MM.1S (cell line): Measurements from ENCODE around the gene FTH1.

Experiments
- DNase-seq: peaks from one replicate; pipeline ENCODE4 v3.0.0-alpha.2; 2015
- H2AFZ ChIP-seq: fragments of 300-600 bp; sonication (generic); 2 replicates; pipeline ENCODE4 v1.6.0; 2016; ENCODE audit warnings: antibody characterized with exemption, low read length
- H3F3A ChIP-seq: fragments of 300-600 bp; sonication (generic); 2 replicates; pipeline ENCODE4 v1.6.1; 2016; ENCODE audit warnings: mild to moderate bottlenecking, antibody characterized with exemption, low read length, moderate library complexity, mixed read lengths; ENCODE audit not compliant: insufficient read depth
- H3K27ac ChIP-seq: fragments of 300-600 bp; sonication (generic); 2 replicates; pipeline ENCODE4 v1.5.1; 2016; ENCODE audit warnings: mild to moderate bottlenecking, low read length
- H3K27me3 ChIP-seq: fragments of 300-600 bp; sonication (generic); replicated peaks from 2 replicates; pipeline ENCODE4 v1.6.0; 2016; ENCODE audit warnings: low read length; ENCODE audit not compliant: insufficient read depth
- H3K36me3 ChIP-seq: fragments of 300-600 bp; sonication (generic); replicated peaks from 2 replicates; pipeline ENCODE4 v1.6.1; 2016; ENCODE audit warnings: mild to moderate bottlenecking, low read length, mixed read lengths; ENCODE audit not compliant: insufficient read depth
- H3K4me1 ChIP-seq: fragments of 300-600 bp; sonication (generic); 2 replicates; pipeline ENCODE4 v1.6.1; 2016; ENCODE audit warnings: low read length, mixed read lengths
- H3K4me2 ChIP-seq: fragments of 300-600 bp; sonication (generic); 2 replicates; pipeline ENCODE4 v1.6.0; 2016; ENCODE audit warnings: low read depth, low read length
- H3K4me3 ChIP-seq: fragments of 300-600 bp; sonication (generic); 2 replicates; pipeline ENCODE4 v1.5.1; 2016; ENCODE audit warnings: low read length, mixed read lengths
- H3K79me2 ChIP-seq: fragments of 300-600 bp; sonication (generic); 2 replicates; pipeline ENCODE4 v1.6.1; 2016; ENCODE audit warnings: mixed run types, low read length, mixed read lengths
- H3K9ac ChIP-seq: fragments of 300-600 bp; sonication (generic); 2 replicates; pipeline ENCODE4 v1.6.1; 2016; ENCODE audit warnings: low read length, mixed read lengths
- H3K9me2 ChIP-seq: fragments of 300-600 bp; sonication (generic); replicated peaks from 2 replicates; pipeline ENCODE4 v1.6.1; 2016; ENCODE audit warnings: mild to moderate bottlenecking, low read length, mixed read lengths; ENCODE audit not compliant: insufficient read depth
- H3K9me3 ChIP-seq: fragments of 300-600 bp; sonication (generic); replicated peaks from 2 replicates; pipeline ENCODE4 v1.6.1; 2016; ENCODE audit warnings: mild to moderate bottlenecking, low read length, mixed read lengths; ENCODE audit not compliant: insufficient read depth
- H4K20me1 ChIP-seq: fragments of 300-600 bp; sonication (generic); 2 replicates; pipeline ENCODE4 v1.6.1; 2016; ENCODE audit warnings: mild to moderate bottlenecking, low read length, moderate library complexity, mixed read lengths; ENCODE audit not compliant: insufficient read depth
- EZH2 ChIP-seq: fragments of 300-600 bp; sonication (generic); optimal IDR thresholded peaks from 2 replicates; pipeline ENCODE3; 2017; ENCODE audit warnings: low read depth, mild to moderate bottlenecking, antibody characterized with exemption, low read length, mixed read lengths
- EZH2phosphoT487 ChIP-seq: fragments of 300-600 bp; sonication (generic); IDR thresholded peaks from 2 replicates; pipeline ENCODE4 v1.6.1; 2018; ENCODE audit warnings: antibody characterized with exemption, low read length
- TF ChIP-seq, protein P1 (sequence below): fragments of 300-600 bp; sonication (generic); IDR thresholded peaks from 2 replicates; pipeline ENCODE4 v1.5.1; 2016; ENCODE audit warnings: antibody characterized with exemption, low read length, mixed read lengths

Gene FTH1

DNA sequence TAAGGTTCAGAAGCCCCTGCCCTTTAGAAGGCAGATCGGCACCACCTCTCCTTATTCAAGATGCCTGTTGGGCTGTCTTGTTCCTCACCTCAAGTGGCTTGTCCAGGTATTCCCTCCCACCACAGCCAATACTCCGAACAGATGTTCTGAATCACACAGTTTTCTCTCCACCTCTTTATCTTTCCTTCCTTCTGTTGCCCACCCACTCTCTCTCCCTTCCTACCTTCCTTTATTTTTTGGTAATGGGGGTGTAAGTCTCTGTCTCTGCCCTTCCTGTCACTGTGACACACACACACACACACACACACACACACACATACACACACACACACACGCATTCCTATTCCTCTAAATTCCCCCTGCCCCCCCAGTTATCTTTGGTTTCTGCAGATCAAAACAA, 8.8 kb downstream of the FTH1 start:
- peaks cover 9% of the 10 kb centered on the region for H3K4me1 ChIP-seq
- no peaks in the 10 kb centered on the region for H3K79me2 ChIP-seq
- H3K9me3 ChIP-seq = no peaks in the 10 kb centered on the region
- no peak overlapping the region for H3K4me2 ChIP-seq
- H3K9me2 ChIP-seq = no peaks in the 10 kb centered on the region
- H3K4me3 ChIP-seq = no peak overlapping the region
- H3F3A ChIP-seq = no peaks in the 10 kb centered on the region
- H3K36me3 ChIP-seq = no peaks in the 10 kb centered on the region
- no peak for DNase-seq
- no peak overlapping the region for H3K27ac ChIP-seq
- H3K9ac ChIP-seq = no peak overlapping the region
- TF ChIP-seq EZH2 (no peak), EZH2phosphoT487 (no peak)
- TF ChIP-seq, protein P1, sequence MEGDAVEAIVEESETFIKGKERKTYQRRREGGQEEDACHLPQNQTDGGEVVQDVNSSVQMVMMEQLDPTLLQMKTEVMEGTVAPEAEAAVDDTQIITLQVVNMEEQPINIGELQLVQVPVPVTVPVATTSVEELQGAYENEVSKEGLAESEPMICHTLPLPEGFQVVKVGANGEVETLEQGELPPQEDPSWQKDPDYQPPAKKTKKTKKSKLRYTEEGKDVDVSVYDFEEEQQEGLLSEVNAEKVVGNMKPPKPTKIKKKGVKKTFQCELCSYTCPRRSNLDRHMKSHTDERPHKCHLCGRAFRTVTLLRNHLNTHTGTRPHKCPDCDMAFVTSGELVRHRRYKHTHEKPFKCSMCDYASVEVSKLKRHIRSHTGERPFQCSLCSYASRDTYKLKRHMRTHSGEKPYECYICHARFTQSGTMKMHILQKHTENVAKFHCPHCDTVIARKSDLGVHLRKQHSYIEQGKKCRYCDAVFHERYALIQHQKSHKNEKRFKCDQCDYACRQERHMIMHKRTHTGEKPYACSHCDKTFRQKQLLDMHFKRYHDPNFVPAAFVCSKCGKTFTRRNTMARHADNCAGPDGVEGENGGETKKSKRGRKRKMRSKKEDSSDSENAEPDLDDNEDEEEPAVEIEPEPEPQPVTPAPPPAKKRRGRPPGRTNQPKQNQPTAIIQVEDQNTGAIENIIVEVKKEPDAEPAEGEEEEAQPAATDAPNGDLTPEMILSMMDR = no peak
- peaks cover 6% of the 10 kb centered on the region for H3K27me3 ChIP-seq
- H4K20me1 ChIP-seq = no peaks in the 10 kb centered on the region
- H2AFZ ChIP-seq = no peak overlapping the region

DNA sequence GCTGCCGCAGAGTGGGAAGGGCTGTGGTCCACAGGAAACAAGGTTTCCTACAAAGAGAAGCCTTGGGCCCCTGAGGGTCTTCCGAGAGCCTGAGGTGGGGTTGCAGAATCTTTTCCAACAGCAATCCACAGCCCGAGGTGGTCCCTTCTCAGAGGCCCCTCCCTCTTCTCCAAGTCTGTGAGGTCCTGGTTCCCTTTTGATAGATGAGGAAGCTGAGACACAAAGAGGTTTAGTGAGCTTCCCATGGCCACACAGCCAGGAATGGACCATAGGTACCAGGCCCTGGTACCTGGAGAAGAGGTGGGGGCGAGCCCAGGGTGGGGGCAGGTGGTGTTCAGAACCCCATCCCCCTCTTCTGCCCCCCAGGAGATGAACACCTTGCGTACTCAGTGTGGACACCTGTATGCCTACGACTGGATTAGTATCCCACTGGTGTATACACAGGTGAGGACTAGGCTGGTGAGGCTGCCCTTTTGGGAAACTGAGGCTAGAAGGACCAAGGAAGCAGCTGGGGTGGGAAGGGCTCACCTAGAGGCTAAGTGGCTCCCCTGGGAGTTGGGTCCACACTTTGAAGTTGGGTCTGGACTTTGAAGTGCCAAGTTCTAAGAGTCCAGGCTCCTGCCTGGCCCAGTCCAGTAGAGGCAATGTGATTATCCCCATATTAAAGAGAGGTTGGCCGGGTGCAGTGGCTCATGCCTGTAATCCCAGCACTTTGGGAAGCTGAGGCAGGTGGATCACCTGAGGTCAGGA, 10.2 kb downstream of the FTH1 start:
- H3F3A ChIP-seq = no peaks in the 10 kb centered on the region
- H3K9ac ChIP-seq = no peak overlapping the region
- no peak overlapping the region for H3K27ac ChIP-seq
- H2AFZ ChIP-seq = no peak overlapping the region
- DNase-seq = no peak
- no peak overlapping the region for H3K4me2 ChIP-seq
- H3K4me3 ChIP-seq = no peak overlapping the region
- H3K27me3 ChIP-seq = peaks cover 6% of the 10 kb centered on the region
- H3K79me2 ChIP-seq = no peaks in the 10 kb centered on the region
- no peaks in the 10 kb centered on the region for H4K20me1 ChIP-seq
- TF ChIP-seq, protein P1 = no peak
- TF ChIP-seq EZH2phosphoT487 (no peak), EZH2 (no peak)
- no peaks in the 10 kb centered on the region for H3K4me1 ChIP-seq
- H3K9me3 ChIP-seq = no peaks in the 10 kb centered on the region
- no peaks in the 10 kb centered on the region for H3K36me3 ChIP-seq
- no peaks in the 10 kb centered on the region for H3K9me2 ChIP-seq

DNA sequence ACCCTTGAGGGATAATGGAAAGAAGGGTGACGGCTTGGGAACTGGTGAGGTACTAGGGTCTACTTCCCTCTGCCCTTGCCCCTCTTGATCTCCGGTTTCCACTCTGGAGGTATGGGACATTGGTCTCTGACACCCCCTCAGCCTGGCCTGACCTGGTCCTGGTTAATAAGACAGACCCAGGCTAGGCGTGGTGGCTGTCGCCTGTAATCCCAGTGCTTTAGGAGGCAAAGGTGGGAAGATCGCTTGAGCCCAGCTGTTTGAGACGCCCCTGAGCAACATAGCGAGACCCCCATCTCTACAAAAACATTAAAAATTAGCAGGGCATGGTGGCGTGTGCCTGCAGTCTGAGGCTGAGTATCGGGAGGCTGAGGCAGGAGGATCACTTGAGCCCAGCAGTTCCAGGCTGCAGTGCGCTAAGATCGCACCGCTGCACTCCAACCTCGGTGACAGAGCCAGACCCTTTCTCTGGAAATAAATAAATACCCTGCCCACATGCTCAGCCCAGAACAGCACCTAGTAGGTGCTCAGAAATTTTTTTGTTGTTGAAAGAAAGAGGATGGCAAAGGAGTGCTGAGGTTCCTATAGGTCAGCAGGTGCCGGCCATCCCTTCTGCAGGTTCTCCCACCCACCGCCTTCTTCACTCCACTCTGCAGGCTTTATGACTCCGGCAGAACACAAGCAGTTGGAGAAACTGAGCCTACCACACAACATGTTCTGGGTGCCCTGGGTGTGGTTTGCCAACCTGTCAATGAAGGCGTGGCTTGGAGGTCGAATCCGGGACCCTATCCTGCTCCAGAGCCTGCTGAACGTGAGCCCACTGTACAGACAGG, 11.0 kb downstream of the FTH1 start:
- TF ChIP-seq, protein P1 = no peak
- no peak for TF ChIP-seq EZH2phosphoT487
- TF ChIP-seq EZH2 = no peak
- Histone ChIP-seq H4K20me1 (no peaks in the 10 kb centered on the region), H3K4me2 (no peak overlapping the region), H3K79me2 (no peaks in the 10 kb centered on the region), H2AFZ (no peak overlapping the region), H3K27me3 (peaks cover 6% of the 10 kb centered on the region), H3K36me3 (no peaks in the 10 kb centered on the region), H3K9me3 (no peaks in the 10 kb centered on the region), H3F3A (no peaks in the 10 kb centered on the region), H3K9ac (no peak overlapping the region), H3K9me2 (no peaks in the 10 kb centered on the region), H3K4me1 (no peaks in the 10 kb centered on the region), H3K27ac (no peak overlapping the region), H3K4me3 (no peak overlapping the region)
- DNase-seq = no peak
